SU-DHL-6 (cell line): ENCODE results near the gene NEIL3.

Experiments used
- H2AFZ ChIP-seq: fragments of 200-600 bp; sonication (generic); 2 replicates; pipeline ENCODE4 v1.6.1; 2014; ENCODE audit warnings: low read depth, mild to moderate bottlenecking, moderate library complexity, mixed read lengths, antibody characterized with exemption, low read length; ENCODE audit not compliant: severe bottlenecking
- H3F3A ChIP-seq: fragments of 200-600 bp; shearing (Covaris generic); 2 replicates; pipeline ENCODE4 v1.6.0; 2016; ENCODE audit warnings: antibody characterized with exemption, mild to moderate bottlenecking; ENCODE audit not compliant: insufficient read depth
- H3K27ac ChIP-seq: fragments of 200-600 bp; sonication (generic); 2 replicates; pipeline ENCODE4 v1.5.1; 2016; ENCODE audit warnings: low read depth, mild to moderate bottlenecking, low read length, moderate library complexity, mixed read lengths
- H3K27me3 ChIP-seq: fragments of 200-600 bp; sonication (generic), shearing (Covaris generic); 2 replicates; pipeline ENCODE4 v1.6.0; 2014; ENCODE audit warnings: mild to moderate bottlenecking, low read length
- H3K36me3 ChIP-seq: fragments of 200-600 bp; sonication (generic); 2 replicates; pipeline ENCODE4 v1.6.1; 2014; ENCODE audit warnings: mild to moderate bottlenecking, low read length, mixed read lengths
- H3K4me2 ChIP-seq: fragments of 300-600, 200-600 bp; shearing (Covaris generic), sonication (generic); 2 replicates; pipeline ENCODE4 v1.6.0; 2014; ENCODE audit warnings: low read length, low read depth, mild to moderate bottlenecking; ENCODE audit not compliant: poor library complexity, severe bottlenecking
- H3K4me3 ChIP-seq: fragments of 200-600 bp; sonication (generic); 2 replicates; pipeline ENCODE4 v1.5.1; 2014; ENCODE audit warnings: antibody characterized with exemption, low read length, mild to moderate bottlenecking, mixed read lengths; ENCODE audit not compliant: insufficient read depth, poor library complexity, severe bottlenecking
- H3K79me2 ChIP-seq: fragments of 200-600 bp; sonication (generic); 2 replicates; pipeline ENCODE4 v1.6.1; 2014; ENCODE audit warnings: mild to moderate bottlenecking, low read length, moderate library complexity; ENCODE audit not compliant: insufficient read depth
- H3K9ac ChIP-seq: fragments of 200-600 bp; sonication (generic); 2 replicates; pipeline ENCODE4 v1.7.0; 2014; ENCODE audit warnings: mild to moderate bottlenecking, low read length
- H3K9me2 ChIP-seq: fragments of 200-600 bp; sonication (generic); replicated peaks from 2 replicates; pipeline ENCODE4 v1.6.1; 2014; ENCODE audit warnings: low read length; ENCODE audit not compliant: insufficient read depth
- H3K9me3 ChIP-seq: fragments of 200-600 bp; sonication (generic); 2 replicates; pipeline ENCODE4 v1.6.1; 2014; ENCODE audit warnings: low read length, mixed read lengths; ENCODE audit not compliant: insufficient read depth
- H4K20me1 ChIP-seq: fragments of 200-600 bp; sonication (generic); 2 replicates; pipeline ENCODE4 v1.6.1; 2014; ENCODE audit warnings: low read depth, mild to moderate bottlenecking, antibody characterized with exemption, low read length, moderate library complexity, mixed read lengths
- CTCF ChIP-seq: fragments of 200-600 bp; sonication (generic); IDR thresholded peaks from one replicate; pipeline ENCODE4 v1.5.1; 2017; ENCODE audit warnings: antibody characterized with exemption, mild to moderate bottlenecking, low read length, moderate library complexity; ENCODE audit not compliant: insufficient read depth, poor library complexity, severe bottlenecking
- EZH2phosphoT487 ChIP-seq: fragments of 200-600 bp; sonication (generic), shearing (Covaris generic); conservative IDR thresholded peaks from 2 replicates; pipeline ENCODE4 v1.6.1; 2018; ENCODE audit warnings: mild to moderate bottlenecking, antibody characterized with exemption, low read length, moderate library complexity, mixed read lengths

Gene NEIL3

GRCh38 chr4:177285953-177286352 is 23.7 kb upstream of the NEIL3 start:
- Histone ChIP-seq H3F3A (no peaks in the 10 kb centered on the region), H2AFZ (no peak overlapping the region), H3K9ac (no peak overlapping the region), H3K27me3 (no peaks in the 10 kb centered on the region), H3K27ac (no peak overlapping the region), H3K36me3 (no peaks in the 10 kb centered on the region), H3K4me2 (no peak overlapping the region), H4K20me1 (no peaks in the 10 kb centered on the region), H3K9me2 (no peaks in the 10 kb centered on the region), H3K9me3 (no peaks in the 10 kb centered on the region), H3K4me3 (no peak overlapping the region), H3K79me2 (no peaks in the 10 kb centered on the region)
- TF ChIP-seq EZH2phosphoT487, result no peak
- no peak for TF ChIP-seq CTCF

GRCh38 chr4:177287255-177287654 is 22.4 kb upstream of the NEIL3 start:
- TF ChIP-seq EZH2phosphoT487, result no peak

GRCh38 chr4:177288335-177288734 is 21.3 kb upstream of the NEIL3 start:
- Histone ChIP-seq H3K27me3 (no peaks in the 10 kb centered on the region), H3K9me3 (no peaks in the 10 kb centered on the region), H3K4me3 (no peak overlapping the region), H3K27ac (no peak overlapping the region), H3K4me2 (no peak overlapping the region), H3F3A (no peaks in the 10 kb centered on the region), H4K20me1 (no peaks in the 10 kb centered on the region), H2AFZ (no peak overlapping the region), H3K36me3 (no peaks in the 10 kb centered on the region), H3K9me2 (no peaks in the 10 kb centered on the region), H3K79me2 (no peaks in the 10 kb centered on the region), H3K9ac (no peak overlapping the region)
- TF ChIP-seq EZH2phosphoT487, result no peak
- TF ChIP-seq CTCF, result no peak

More at GRCh38 chr4:177287255-177287654, 22.4 kb upstream of the NEIL3 start:
- no peaks in the 10 kb centered on the region for H4K20me1 ChIP-seq
- no peaks in the 10 kb centered on the region for H3K27me3 ChIP-seq
- no peak overlapping the region for H3K27ac ChIP-seq
- no peaks in the 10 kb centered on the region for H3K9me3 ChIP-seq
- H3K9me2 ChIP-seq, result no peaks in the 10 kb centered on the region
- H2AFZ ChIP-seq, result no peak overlapping the region
- H3K4me3 ChIP-seq, result no peak overlapping the region
- H3K4me2 ChIP-seq, result no peak overlapping the region
- no peaks in the 10 kb centered on the region for H3K36me3 ChIP-seq
- H3K79me2 ChIP-seq, result no peaks in the 10 kb centered on the region
- no peak overlapping the region for H3K9ac ChIP-seq
- no peaks in the 10 kb centered on the region for H3F3A ChIP-seq

- H2AFZ ChIP-seq, result no peak overlapping the region
- no peak overlapping the region for H3K4me3 ChIP-seq
- no peaks in the 10 kb centered on the region for H3K36me3 ChIP-seq
- TF ChIP-seq EZH2phosphoT487 (no peak), CTCF (no peak)
- no peaks in the 10 kb centered on the region for H4K20me1 ChIP-seq
- no peaks in the 10 kb centered on the region for H3K9me2 ChIP-seq
- no peak overlapping the region for H3K27ac ChIP-seq
- no peaks in the 10 kb centered on the region for H3K27me3 ChIP-seq
- no peaks in the 10 kb centered on the region for H3K9me3 ChIP-seq
- no peaks in the 10 kb centered on the region for H3K79me2 ChIP-seq
- H3K4me2 ChIP-seq, result no peak overlapping the region
- no peak overlapping the region for H3K9ac ChIP-seq
- no peaks in the 10 kb centered on the region for H3F3A ChIP-seq
Measured at GRCh38 chr4:177290780-177291179, 18.9 kb upstream of the NEIL3 start.
